Stimulated activated naive CD4-positive, alpha-beta T cell (primary cell): ENCODE data around the gene GBA2.

ENCODE experiments used
- DNase-seq, 6 experiments: peaks; one replicate each; lab custom pipeline; 2025; lab: John Stamatoyannopoulos, UW

GBA2 gene

DNA sequence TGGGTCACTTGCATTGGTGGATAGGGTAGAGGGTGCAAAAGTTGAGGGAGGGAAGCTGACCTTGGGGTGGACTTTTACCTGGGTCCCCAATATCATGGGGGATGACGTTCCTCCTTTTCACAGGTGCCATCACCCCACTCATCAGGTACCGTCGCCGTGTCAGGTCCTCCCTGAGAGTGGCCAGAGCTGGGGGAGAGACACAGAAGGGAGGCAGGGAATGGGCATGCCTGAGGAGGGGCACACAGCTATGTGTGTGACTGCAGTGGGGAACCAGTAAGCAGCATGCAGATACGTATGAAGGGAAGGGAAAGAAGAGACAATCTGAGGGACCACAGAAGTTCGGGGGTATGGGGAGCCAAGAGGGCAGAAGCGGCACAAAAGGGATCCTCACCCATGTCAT lies 10.1 kb downstream of the GBA2 start:
- DNase-seq, result no peak

DNA sequence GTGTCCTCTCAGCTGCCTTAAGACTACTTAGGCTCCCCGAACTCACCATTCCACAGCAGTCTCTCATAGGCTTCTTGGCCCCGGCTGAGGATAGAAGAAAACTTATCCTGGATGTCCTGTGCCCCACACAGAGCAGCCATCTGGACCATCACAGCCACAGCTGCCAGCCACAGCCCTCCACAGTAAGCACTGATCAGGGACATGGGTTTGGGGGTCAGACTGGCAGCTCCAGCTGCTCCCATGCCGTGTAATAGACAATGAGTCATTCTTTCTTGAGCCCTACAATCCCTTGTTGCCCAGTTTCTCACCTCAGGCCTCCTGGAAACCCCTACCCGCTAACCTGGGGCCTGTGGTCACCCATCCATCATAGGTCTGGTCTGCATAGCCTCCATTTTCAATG lies 10.8 kb downstream of the GBA2 start:
- DNase-seq, result no peak

DNA sequence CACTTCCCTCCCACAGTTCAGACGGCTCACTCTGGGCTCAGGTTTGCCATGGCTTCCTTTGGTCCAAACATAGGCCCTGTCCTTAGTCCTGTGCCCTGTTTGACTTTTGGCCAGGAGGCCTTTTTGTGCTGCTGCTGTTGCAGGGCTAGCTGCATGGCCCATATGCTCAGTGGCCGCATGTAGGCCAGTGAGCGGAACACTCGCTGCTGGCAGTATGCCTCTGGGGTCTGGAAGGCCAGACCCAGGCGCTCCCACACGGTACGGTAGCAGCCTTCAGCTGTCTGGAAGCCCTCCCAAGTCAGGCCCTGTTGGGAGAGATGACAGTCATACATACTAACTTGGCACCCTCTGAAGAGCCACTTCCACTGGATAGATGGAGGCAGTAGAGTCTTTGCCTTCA lies 11.9 kb downstream of the GBA2 start:
- no peak for DNase-seq

DNA sequence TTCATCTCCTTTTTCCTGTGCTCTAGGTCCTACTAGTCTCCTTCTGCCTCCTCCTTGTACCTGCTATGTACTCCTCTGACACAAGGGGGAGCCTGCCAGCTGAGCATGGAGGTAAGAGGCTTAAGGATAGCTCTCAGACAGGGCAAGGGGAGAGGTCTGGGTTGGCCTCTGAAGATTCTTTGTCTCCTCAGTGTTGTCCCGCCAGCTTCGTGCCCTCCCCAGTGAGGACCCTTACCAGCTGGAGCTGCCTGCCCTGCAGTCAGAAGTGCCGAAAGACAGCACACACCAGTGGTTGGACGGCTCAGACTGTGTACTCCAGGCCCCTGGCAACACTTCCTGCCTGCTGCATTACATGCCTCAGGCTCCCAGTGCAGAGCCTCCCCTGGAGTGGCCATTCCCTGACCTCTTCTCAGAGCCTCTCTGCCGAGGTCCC lies 12.8 kb downstream of the GBA2 start:
- DNase-seq, result peak; percentile 30 to 72 (median 58)

DNA sequence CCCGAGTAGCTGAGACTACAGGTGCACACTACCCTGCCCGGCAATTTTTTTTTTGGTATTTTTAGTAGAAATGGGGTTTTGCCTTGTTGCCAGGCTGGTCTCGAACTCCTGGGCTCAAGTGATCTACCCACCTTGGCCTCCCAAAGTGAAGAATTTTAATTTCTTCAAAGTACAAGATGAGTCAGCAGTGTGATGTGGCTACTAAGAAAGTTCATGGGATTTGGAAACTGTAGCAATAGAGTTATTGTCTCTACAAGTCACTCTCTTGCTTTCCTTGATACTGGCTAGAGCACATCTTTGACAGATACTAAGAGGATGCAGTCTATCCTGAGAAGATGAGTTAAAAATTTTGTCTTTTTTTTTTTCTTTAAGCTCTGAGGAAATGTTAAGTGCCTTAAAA lies 14.9 kb downstream of the GBA2 start:
- DNase-seq, result no peak

DNA sequence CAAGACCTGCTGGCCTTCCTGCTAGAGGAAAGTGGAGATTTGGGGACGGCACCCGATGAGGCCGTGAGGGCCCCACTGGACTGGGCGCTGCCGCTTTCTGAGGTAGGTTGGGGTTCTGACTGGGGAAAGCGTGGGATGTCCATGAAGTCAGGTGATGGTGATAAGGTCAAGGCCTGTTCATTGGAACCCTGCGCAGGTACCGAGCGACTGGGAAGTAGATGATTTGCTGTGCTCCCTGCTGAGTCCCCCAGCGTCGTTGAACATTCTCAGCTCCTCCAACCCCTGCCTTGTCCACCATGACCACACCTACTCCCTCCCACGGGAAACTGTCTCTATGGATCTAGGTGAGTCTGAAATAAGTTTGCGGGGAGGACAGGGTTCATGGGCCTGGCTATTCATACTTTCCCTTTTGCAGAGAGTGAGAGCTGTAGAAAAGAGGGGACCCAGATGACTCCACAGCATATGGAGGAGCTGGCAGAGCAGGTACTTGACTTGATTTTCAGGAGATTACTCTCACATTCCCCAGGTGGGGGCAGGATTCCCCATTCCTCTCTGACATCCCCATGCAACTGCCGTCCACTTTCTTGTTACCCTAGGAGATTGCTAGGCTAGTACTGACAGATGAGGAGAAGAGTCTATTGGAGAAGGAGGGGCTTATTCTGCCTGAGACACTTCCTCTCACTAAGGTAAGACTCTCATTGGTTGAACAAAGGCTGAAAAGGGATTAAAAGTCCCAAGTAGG lies 16.1 kb downstream of the GBA2 start:
- DNase-seq, result peak in 2 of 6 experiments; percentile 16

DNA sequence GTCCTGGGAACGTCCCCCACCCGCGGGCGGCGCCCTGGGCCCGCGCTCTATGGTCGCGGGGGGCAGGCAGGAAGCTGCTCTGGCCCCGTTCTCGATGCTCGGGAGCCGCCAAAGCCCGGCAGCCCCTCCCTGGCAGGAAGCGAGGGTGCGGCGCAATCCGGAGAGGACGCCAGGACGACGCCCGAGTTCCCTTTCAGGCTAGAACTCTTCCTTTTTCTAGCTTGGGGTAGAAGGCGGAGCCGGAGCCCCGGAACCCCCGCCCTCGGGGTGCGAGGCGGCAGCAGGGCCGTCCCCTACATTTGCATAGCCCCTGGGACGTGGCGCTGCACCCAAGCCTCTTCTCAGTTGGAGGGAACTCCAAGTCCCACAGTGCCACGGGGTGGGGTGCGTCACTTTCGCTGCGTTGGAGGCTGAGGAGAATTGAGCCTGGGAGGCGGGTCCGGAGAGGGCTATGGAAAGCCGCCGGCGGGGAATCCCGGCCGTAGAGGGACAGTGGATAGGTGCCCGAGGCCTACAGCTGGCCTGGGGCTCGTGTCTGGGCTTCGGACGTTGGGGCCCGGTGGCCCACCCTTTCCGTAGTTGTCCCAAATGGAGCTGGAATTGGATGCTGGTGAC lies 16.7 kb downstream of the GBA2 start, which contains the start of the genes CREB3 and TLN1:
Gene CREB3 (plus strand): TSS at position 482 of the 615 bp plus-strand sequence. CDS start 107 bp downstream, at position 589.
Gene TLN1 (minus strand): TSS at position 11 of the 615 bp plus-strand sequence. CDS start 6,501 bp downstream, outside the sequence.
- DNase-seq, result peak; percentile 88 to 97 (median 94)

DNA sequence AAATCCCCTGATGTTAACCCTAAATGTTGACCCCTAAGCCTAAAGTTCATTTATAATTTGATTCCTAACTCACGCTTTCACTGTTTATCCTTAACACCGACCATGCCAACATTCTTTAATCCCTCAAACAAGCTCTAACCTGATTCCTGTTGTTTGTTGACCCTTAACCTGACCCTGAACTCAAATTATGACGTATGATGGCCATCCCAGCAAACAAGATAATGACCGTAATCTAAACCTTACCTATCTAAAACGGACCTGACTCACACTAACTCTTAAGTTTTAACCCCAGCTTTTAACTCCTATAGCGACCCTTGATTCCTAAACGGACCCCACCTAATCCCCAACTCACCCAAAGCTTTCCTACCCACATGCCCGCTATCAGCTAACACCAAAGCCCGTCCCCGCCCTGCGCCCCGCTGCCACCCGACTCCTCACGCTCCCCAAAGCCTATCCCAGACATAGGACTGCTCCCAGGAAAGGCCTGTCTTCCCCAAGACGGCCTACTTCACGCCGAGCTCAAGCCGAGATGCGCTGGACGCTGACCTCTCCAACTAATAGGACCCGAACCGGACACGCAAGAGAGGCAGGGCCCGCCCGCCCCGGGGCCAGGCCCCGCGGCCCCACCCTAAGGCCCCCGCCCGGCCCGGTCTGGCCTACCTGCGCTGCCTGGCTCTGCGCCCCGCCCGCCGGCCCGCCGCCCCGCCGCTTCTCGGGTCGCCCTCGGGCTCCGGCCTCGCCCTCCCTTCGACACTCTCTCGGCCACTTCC lies 17.4 kb downstream of the GBA2 start:
- DNase-seq, result peak in 2 of 6 experiments; percentile 42 to 43

DNA sequence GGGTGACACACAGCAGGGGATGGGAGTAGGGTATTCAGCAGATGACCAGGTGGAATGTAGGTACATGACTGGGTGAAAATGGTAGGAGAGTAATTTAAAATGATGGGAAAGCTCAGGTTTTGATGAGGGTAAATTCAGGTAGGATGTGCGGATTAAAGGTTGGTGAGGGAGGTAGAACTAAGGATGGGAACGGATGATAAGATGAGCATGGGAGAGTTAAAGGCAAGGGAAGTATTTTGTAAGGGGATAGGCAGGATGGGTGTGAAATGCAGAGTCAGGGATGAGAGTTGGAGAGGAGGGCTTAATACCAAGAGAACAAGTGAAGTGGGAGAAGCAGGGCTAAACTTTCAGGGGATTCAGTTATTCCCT lies 18.6 kb downstream of the GBA2 start:
- no peak for DNase-seq

DNA sequence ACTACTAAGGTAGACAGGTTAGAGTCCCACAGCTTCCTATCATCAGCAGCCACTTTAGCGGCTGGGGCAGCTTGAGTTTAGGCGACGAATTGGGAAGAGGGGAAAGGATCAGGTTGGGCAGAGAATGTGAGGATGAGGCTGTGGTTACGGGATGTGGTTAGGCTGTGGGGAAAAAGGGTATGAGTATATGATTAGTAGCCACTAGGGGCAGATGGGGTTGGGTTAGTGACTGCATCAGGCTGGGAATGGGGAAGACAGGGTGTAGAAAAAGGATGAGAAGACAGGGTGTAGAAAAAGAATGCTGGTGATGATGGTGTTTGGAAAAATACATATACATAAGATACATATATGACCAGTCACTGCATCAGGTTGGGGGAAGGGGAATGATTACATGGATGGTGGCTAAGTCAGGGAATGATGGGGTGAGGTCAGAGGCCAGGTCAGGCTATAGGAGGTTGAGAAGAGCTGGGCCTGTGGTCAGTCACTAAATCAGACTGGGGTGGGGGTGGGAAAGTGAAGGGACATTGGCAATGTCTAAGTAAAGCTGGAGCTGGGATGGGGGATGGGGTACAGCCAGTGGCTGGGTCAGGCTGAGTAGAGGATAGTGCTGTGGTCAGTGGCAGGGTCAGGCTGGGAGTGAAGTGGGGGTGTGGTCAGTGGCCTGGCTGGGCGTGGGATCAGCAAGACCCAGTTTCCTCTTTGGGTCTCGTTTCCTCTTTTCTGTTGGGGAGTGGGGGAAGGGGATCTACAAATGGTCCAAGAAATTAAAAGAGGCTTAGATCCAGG lies 19.1 kb downstream of the GBA2 start:
- peak in 1 of 6 experiments; percentile 13 for DNase-seq

DNA sequence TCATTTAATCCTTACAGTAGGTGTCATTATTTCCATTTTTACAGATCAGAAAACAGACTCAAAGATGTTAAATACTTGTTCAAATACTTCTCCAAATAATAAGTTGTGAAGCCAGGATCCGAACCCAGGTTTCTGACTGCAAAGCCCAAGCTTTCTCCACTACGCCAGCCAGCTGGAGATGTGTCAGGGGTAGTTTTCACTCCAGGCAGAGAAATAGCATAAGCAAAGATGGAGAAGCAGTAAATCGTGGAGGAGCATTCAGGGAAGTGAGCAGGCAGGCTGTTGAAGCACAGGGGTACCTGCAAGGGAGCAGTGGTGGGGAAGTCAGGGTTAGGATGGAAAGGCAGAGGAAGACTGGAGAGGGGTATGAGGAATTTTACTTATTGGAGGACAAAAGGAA lies 19.9 kb downstream of the GBA2 start:
- no peak for DNase-seq

DNA sequence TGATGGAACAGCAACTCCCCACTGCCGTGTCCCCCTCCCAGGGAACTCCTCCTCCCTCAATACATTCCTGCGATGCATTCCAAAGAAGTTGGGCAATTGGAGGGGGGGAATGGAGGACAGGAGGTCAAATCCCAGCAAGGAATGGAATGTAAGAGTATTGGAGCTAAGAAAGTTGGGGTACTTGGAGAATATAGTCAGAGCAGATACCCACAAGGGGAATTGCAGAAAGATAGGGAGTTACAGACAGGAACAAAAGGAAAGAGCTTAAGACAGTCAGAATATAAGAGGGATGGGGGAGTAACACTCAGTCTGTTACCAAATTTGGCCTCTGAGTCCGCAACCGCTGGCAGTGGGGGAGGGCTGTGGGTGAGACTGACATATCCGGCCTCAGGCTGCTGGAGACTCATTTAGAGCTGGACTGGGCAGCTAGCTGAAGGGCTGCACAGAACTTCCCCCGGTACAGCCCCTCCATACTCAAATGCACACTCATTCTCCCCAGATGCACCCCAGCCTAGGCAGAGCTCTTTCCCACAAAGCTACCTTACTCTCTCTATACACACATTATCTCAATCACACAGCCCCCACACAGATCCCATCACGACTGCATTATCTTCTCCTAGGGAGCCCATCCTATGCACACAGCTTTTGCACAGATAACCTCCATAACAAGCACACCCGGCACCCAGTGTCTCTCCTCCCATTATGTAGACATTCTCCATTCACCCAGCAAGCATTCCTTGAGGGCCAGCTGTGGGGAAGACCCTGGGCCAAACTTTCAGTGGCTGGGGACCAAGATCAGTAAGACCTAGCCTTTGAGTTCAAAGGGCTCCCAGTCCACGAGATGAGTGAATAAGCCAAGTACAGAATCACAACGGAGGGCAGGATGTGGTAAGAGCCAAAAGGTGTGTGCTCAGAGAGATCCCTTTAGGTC lies 20.7 kb downstream of the GBA2 start:
- peak in 2 of 6 experiments; percentile 16 to 32 for DNase-seq

DNA sequence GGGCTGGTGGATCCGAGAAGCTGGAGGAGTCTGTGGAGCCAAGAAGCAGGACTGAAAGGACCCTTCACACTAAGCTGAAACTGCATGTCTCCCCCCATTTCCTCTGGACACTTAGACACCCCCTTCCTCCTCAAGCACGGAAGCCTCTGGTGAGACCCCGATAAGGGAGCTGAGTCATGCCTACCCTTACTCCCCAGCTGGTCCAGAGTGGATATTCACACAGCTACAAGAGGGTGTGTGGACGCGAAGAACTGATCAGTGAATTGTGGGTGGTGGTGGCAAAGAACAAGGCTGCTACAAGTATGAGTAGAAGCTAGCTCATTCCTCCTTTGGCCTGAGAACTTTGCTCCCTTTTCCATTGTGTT lies 21.4 kb downstream of the GBA2 start:
- no peak for DNase-seq

DNA sequence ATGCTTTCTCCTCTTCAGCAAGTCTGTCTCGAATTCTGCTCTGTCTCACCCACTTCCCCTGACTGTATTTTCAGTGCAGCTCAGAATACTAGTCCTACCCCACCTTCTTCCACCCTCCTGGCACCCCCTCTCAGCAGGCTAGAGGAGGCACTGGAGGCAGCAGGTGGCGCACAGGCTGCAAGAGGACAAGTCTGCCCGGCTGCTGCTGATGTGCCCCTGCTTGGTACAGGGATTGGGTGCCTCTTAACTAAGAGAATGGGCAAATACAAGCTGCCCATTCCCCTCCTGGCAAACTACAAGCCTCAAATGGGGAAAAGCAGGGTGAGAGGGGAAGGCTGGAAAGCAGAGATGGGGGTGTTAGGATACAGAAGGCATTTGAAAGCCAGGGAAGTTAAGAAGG lies 22.1 kb downstream of the GBA2 start:
- peak; percentile 11 to 55 (median 24) for DNase-seq

DNA sequence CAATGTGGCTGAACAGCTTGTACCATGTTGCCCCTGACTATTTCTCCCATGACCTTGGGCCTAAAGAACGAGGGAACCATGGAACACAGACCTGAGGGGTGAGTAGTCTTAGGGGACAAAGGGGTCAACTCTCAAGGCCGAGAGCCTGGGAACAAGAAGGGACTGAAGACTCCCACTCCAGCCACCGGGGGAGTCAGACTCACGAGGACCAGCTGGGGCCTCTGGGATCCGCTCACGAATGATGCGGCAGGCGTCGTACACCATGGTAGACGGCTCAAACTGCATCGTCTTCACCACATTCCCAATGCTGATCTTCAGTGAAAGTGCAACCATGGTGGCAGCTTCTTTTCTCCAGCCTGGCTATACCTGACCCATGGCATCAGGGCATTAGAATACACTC lies 23.7 kb downstream of the GBA2 start:
- DNase-seq, result no peak

DNA sequence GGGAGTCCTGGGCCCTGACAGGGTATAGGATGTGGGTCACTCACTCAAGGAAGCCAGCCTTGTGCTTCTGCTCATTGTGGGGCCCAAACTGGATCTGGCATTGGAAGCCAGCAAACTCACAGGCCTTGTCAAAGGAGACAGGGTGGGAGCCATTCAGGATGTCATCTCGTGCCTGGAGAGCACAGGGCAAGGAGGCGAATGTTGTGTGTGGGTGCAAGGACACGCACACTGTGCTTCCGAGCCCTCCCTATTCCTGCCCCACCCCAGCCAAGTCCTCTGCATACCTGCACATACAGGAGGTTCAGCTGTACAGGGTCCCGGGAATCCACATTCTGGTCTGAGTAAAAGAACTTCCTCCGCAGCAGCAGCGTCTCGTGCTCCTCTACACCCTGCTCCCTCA lies 25.1 kb downstream of the GBA2 start:
- DNase-seq, result no peak

DNA sequence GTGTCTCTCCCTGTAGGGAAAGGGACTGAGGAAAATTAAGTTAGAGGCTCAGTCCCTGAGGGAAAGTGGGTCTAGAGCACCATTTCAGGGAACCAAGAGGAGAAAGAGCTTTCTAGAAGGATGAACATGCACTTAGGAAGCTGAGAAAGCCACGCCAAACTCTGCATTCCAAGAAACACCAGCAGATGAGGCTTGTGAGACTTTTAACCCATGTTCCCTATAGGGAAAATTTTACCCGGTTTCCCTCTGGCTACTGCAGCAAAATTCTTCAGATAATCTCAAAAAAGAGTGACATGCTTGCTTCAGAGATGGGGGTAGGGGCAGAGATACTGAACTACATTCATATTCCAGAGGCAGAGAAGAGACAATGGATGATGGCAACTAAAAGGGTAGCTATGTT lies 25.6 kb downstream of the GBA2 start:
- no peak for DNase-seq

DNA sequence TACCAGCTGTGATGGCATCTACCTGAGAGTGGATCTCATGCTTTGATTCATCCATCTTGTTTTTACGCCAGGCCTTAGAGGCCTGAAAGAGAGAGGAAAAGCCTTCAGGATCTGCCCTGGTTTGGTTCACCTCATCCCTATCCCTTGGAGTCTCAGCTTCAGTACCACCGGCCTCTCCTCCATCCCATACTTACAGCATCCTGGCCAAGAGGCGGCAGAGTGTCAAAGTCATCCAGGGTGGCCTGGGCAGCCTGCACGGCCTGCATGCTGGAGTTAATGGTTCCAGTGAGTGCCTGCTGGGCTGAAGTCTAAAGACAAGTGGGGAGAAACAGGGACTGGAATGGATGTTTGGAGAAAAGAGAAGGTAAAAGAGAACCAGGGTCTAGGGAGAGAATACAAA lies 29.5 kb downstream of the GBA2 start:
- no peak for DNase-seq

DNA sequence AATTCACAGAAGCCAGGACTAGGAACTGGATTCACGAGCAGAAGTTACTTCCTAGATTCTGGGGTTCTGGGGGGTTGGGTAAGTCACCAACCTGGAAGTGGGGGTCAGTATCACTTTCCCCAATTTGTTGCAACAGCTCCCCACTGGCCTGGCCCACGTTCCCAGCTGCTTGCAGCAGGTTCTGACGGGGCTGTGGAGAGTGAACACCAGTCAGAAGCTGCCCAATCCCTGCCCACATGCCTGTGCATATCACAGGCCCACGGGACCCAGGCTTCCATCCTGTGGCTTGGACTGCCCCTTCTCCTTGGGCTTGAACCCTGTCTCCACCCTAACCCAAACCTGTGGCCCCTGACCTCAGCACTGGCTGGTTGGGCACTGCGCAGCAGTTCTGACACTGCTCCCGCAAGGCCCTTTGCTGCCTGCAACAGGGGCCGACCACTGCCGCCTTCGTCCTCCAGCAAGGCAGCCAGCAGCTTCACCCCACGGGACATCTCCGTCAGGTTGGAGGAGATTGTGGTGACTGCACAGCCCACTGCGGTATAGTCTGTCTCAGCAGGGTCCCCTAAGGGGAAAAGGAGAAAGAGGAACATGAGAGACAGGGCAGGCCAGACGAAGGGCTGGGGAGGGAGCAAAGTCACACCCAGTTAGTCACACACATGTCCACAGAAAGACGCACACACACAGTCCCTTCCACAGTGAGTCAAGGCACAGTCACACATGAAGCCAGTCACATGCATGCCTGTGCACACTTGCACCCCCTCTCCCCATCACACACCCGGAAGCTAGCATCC lies 30.1 kb downstream of the GBA2 start:
- DNase-seq, result no peak
